ENCODE data around the gene CST4. TPM values are rescaled to one million over a fixed set of nuclear protein-coding genes. Genes with fewer than 3 reads are reported as not detected.
"Not testable (repeated sequence)": the region's sequence is repeated elsewhere in the genome, so short reads cannot be mapped to it uniquely, and the experiment has no call there.

The CST4 gene
- total RNA-seq, 1 donor from 2014 or later: not detected

DNA sequence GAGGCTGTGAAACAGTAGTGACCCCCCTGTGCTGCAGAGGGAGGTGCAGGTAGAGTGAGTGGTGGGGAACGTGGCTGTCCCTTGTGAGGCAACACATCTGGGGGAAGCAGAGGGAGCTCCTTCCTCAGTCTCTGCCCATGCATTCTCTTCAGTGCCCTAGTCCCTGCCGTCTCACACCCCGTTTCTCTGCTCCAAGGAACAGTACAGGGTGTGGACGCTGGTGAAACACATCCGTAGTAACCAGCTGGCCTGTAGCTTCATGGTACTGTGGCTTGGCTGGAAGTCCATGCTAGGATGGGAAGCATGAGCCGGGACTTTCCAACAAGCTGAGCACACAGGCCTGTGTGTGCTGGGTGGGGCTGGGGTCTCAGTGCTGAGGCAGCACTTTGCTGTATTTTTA is 25.7 kb downstream of the CST4 start:
- H3K9me3 Mint-ChIP-seq (ENCODE audit: unreplicated experiment): no peaks in the 10 kb centered on the region
- DNase-seq (ENCODE audit: extremely low spot score, unreplicated experiment): no peak
- H3K4me1 Mint-ChIP-seq (ENCODE audit: unreplicated experiment): peaks cover 22% of the 10 kb centered on the region
- TF ChIP-seq CTCF (IDR thresholded peaks at IDR 0.05): no peak
- peaks cover 3% of the 10 kb centered on the region for H3K27me3 Mint-ChIP-seq (ENCODE audit: unreplicated experiment)
- no peaks in the 10 kb centered on the region for H3K36me3 Mint-ChIP-seq (ENCODE audit: unreplicated experiment)
- no peak overlapping the region for H3K27ac Mint-ChIP-seq (ENCODE audit: unreplicated experiment)
- H3K4me3 Mint-ChIP-seq (ENCODE audit: unreplicated experiment): no peak overlapping the region

GRCh38 chr20:23662276-23662870 is 26.5 kb downstream of the CST4 start:
- TF ChIP-seq CTCF (IDR thresholded peaks at IDR 0.05): no peak
- Mint-ChIP-seq H3K4me3 (ENCODE audit: unreplicated experiment) (no peak overlapping the region), H3K36me3 (ENCODE audit: unreplicated experiment) (no peaks in the 10 kb centered on the region), H3K4me1 (ENCODE audit: unreplicated experiment) (peaks cover 22% of the 10 kb centered on the region), H3K27ac (ENCODE audit: unreplicated experiment) (no peak overlapping the region), H3K27me3 (ENCODE audit: unreplicated experiment) (peaks cover 3% of the 10 kb centered on the region), H3K9me3 (ENCODE audit: unreplicated experiment) (no peaks in the 10 kb centered on the region)
- DNase-seq (ENCODE audit: extremely low spot score, unreplicated experiment): no peak

DNA sequence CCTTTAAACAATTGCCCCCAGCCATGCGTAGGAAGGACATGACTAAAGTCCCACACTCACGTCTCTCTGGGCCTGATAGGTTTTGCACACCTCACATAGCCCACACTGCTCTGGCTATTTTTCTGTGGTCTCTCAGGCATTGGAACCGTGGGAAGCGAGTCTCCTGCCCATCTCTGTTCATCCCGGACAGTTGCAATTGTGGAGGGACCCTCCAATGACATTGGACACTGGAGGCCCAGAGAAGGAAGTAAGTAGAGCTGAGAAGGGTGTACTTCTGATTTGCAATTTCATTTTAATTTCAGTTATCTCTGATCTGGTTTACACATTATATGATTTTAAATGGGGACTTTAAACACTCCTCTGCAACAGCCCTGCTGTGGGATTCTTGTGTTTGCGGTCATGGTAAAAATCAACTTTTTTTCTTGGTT is 27.8 kb downstream of the CST4 start:
- TF ChIP-seq CTCF (IDR thresholded peaks at IDR 0.05): no peak
- Mint-ChIP-seq H3K4me1 (ENCODE audit: unreplicated experiment) (peaks cover 20% of the 10 kb centered on the region), H3K27me3 (ENCODE audit: unreplicated experiment) (peaks cover 3% of the 10 kb centered on the region), H3K36me3 (ENCODE audit: unreplicated experiment) (no peaks in the 10 kb centered on the region), H3K4me3 (ENCODE audit: unreplicated experiment) (no peak overlapping the region), H3K9me3 (ENCODE audit: unreplicated experiment) (no peaks in the 10 kb centered on the region), H3K27ac (ENCODE audit: unreplicated experiment) (no peak overlapping the region)
- no peak for DNase-seq (ENCODE audit: extremely low spot score, unreplicated experiment)

GRCh38 chr20:23659989-23660837 is 28.6 kb downstream of the CST4 start:
- H3K36me3 Mint-ChIP-seq (ENCODE audit: unreplicated experiment): no peaks in the 10 kb centered on the region
- H3K9me3 Mint-ChIP-seq (ENCODE audit: unreplicated experiment): no peaks in the 10 kb centered on the region
- peaks cover 22% of the 10 kb centered on the region for H3K4me1 Mint-ChIP-seq (ENCODE audit: unreplicated experiment)
- no peak for TF ChIP-seq CTCF (IDR thresholded peaks at IDR 0.05)
- no peak for DNase-seq (ENCODE audit: extremely low spot score, unreplicated experiment)
- H3K27me3 Mint-ChIP-seq (ENCODE audit: unreplicated experiment): no peaks in the 10 kb centered on the region
- H3K4me3 Mint-ChIP-seq (ENCODE audit: unreplicated experiment): no peak overlapping the region
- H3K27ac Mint-ChIP-seq (ENCODE audit: unreplicated experiment): peak overlapping the region; percentile 21

DNA sequence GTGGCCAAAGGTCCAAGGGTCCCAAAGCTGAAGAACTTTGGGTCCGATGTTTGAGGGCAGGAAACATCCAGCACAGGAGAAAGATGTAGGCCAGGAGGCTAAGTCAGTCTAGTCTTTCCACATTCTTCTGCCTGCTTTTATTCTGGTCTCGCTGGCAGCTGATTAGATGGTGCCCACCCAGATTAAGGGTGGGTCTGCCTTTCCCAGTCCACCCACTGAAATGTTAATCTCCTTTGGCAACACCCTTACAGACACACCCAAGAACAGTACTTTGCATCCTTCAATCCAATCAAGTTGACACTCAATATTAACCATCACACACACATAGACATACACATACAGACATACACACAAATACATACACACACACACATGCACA is 29.2 kb downstream of the CST4 start:
- H3K36me3 Mint-ChIP-seq (ENCODE audit: unreplicated experiment); H3K4me3 Mint-ChIP-seq (ENCODE audit: unreplicated experiment); H3K27me3 Mint-ChIP-seq (ENCODE audit: unreplicated experiment); DNase-seq (ENCODE audit: extremely low spot score, unreplicated experiment); H3K9me3 Mint-ChIP-seq (ENCODE audit: unreplicated experiment): not testable (repeated sequence)
- peak overlapping the region; percentile 52 for H3K27ac Mint-ChIP-seq (ENCODE audit: unreplicated experiment)
- H3K4me1 Mint-ChIP-seq (ENCODE audit: unreplicated experiment): peaks cover 23% of the 10 kb centered on the region
